GM12872 (cell line): ENCODE measurements around the gene OPRM1.

Experiments used
- TF ChIP-seq, protein P1 (sequence below): IDR thresholded peaks from 3 replicates; pipeline ENCODE4 v1.5.1; 2011; ENCODE audit warnings: low read depth, mild to moderate bottlenecking, low read length, moderate library complexity; ENCODE audit not compliant: insufficient read depth

OPRM1 gene

DNA sequence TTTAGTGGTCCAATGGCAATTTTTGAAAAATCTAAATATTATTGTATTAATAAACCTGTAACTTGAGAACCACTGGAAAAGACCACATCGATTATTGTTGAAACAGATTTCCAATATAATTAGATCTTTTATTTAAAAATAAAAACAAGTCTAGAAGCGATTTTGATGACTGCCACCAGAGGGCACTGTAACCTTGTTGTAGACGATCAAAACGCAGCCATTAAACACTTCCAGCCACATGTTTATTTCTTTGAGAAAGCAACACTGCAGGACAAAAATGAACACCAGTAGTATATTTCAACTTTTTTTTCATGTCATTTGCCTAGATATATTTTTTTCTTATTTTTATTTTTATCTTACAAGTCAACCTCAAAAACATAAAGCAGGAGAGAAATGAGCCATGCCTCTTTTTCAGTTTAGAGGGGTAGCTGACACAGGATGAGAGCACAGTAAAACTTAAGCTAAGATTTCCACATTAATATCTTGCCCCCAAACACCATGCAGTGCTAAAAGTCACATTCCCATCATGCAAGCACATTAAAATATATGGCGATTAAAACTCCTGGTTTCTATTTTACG, 115.4 kb downstream of the OPRM1 start:
- TF ChIP-seq, protein P1, sequence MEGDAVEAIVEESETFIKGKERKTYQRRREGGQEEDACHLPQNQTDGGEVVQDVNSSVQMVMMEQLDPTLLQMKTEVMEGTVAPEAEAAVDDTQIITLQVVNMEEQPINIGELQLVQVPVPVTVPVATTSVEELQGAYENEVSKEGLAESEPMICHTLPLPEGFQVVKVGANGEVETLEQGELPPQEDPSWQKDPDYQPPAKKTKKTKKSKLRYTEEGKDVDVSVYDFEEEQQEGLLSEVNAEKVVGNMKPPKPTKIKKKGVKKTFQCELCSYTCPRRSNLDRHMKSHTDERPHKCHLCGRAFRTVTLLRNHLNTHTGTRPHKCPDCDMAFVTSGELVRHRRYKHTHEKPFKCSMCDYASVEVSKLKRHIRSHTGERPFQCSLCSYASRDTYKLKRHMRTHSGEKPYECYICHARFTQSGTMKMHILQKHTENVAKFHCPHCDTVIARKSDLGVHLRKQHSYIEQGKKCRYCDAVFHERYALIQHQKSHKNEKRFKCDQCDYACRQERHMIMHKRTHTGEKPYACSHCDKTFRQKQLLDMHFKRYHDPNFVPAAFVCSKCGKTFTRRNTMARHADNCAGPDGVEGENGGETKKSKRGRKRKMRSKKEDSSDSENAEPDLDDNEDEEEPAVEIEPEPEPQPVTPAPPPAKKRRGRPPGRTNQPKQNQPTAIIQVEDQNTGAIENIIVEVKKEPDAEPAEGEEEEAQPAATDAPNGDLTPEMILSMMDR: peak; percentile 56

DNA sequence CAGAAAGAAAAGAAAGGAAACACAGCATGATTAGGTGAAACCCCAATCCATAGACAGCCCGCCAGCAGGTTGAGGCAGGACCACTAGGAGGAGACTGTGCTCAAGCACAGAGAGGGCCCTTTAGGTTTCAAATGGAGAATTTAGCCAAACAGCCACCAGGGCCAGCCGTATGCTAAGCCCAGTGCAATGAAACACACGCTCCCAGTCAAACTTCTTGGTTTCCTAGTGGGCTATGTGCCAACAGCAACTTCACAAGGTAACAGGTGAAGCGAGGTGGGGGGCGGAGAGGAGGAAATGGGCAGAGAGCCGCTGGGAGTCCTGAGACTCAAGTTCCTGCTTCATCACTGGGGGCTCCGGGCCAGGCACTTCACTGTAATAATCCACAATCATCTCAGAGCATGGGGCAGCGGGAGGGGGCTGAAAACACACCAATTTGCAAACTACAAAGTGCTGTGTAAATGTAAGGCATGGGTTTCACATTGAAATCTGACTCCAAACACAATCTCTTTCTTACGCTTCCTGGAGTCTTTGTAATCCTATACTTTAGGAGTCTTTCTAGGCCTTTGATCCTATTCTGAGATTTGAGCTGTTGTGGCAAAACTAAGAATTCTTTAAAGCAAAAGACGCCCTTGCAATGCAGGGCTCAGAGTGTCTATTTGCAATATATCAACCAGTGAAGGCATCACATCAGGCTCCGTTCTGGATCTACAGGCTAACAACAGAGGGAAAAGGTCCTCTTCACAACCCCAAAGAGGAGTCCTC, 117.3 kb downstream of the OPRM1 start:
- TF ChIP-seq, protein P1: peak; percentile 87

DNA sequence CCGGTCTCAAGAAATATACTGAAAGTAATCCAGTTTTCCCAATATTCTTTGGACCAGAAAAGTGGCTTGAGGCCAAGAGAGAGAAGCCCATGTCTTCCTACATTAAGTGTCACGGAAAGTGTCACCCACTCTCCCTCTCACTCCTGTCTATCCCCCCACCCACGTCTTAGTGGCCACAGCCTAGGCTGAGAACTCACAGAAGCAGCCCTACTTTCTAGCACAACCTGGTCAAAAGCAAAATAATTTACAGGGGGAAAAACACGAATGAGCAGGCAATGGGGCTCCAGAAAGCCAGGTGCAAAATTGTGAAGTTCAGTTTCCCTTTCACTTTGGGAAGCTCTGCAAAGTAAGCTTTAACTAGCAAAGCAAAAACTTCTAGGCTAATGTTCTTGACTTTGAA, 118.0 kb downstream of the OPRM1 start:
- TF ChIP-seq, protein P1: no peak

DNA sequence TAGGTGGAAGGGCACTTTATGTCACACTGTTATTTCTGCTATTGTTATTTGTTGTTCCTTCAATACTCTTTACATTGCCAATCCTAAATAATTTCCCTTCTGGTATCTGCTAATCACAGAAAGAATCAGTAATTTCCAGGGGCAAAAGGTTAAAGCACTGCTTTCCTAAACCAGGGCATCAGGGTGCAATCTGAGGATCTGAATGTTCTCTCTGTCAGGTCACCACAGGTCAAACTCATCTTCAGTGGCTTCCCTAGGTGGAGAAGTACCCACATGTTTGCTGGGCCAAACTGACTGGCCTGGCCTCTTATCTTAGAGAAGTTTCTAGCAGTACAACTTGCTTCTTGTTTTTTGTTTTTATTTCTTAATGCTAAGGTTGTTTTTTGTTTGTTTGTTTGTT, 118.7 kb downstream of the OPRM1 start:
- TF ChIP-seq, protein P1: no peak

DNA sequence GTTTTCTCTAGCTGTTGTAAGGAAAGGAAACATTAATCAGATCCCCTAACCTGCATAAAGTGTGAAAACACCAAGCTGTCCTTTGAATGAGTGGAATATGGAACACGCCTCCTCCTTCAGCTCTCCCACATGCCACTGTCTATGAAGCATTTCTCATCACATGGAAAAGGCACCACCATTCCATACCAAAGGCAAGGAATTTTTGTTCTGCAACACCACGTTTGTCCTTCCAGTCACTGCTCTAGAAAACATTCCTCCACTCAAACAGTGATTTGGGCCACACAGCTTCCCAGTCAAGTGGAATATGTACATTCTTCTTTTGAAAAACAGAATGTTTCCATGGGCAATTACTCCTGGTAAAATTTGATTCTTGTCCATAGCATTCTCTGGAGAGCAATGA, 120.1 kb downstream of the OPRM1 start:
- TF ChIP-seq, protein P1: no peak

DNA sequence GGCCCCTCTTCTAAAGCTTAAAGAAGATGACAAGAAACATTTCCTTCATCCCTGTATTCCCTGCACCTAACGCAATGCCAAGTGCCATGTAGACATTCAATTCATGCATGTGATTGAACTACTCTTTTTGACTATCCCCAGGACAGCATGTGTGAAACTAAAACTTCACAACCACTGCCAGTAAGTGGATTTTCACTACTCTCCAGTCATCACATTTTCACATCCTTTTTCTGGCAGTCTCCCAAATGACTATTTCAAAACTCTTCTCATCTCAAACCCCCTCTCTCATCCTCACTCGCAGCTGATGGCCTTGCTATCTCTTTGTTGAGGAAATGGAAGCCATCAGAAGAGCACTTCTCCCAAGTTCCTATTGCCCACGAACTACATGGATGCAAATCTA, 122.6 kb downstream of the OPRM1 start:
- TF ChIP-seq, protein P1: no peak

DNA sequence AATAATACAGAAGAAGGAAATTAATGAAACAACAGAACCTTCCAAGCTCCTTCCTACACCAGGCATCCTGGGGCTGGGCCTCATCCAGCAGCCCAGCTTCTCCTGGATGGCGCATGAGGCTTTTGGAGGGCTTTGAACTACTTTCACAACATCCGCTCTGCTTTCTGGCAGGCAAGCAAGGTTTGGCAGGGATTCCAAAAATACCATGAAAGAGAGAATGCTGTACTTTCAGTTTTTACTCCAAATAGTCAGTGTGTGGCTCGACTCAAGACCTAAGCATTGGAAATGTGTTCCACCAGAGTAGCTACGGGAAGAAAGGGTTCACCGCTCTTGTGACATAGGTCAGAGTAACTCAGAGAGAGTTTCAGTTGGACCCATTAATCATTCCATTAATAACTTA, 125.4 kb downstream of the OPRM1 start:
- TF ChIP-seq, protein P1: no peak
